Measurements from ENCODE around the gene SUPT5H. TPM values are rescaled to one million over a fixed set of nuclear protein-coding genes. Genes with fewer than 3 reads are reported as not detected.

SUPT5H gene
- total and polyA plus RNA-seq, 2 of the 13 experiments (the other 11 are each of a cell fraction or from before 2014, with no cell fraction given), result 48.2 to 51.7 TPM

GRCh38 chr19:39502640-39503417, 57.4 kb downstream of the SUPT5H start (continued):
- TF ChIP-seq ZNF782 (CRISPR knock-in tag; IDR thresholded peaks at IDR 0.05; ENCODE audit: borderline replicate concordance) (peak; percentile 96; the same call in 1 of the 2 replicates), ZNF780A (CRISPR knock-in tag; IDR thresholded peaks at IDR 0.05) (peak; percentile 93; the same call in 1 of the 2 replicates), ZNF577 (CRISPR knock-in tag; IDR thresholded peaks at IDR 0.05; ENCODE audit: borderline replicate concordance, low read depth) (0 out of 2 replicates have a peak, but pooled peaks have one; percentile 80), GABPB1 (CRISPR knock-in tag; IDR thresholded peaks at IDR 0.05) (peak; percentile 71; the same call in 1 of the 2 replicates), SETDB1 (CRISPR knock-in tag; IDR thresholded peaks at IDR 0.05; ENCODE audit: borderline replicate concordance) (peak; percentile 68; the same call in 1 of the 2 replicates), KLF12 (CRISPR knock-in tag; IDR thresholded peaks at IDR 0.05; ENCODE audit: borderline replicate concordance) (peak; percentile 92), BHLHE40 (IDR thresholded peaks at IDR 0.05; ENCODE audit: low read length) (0 out of 2 replicates have a peak, but pooled peaks have one; percentile 59), MAFF (IDR thresholded peaks at IDR 0.05; ENCODE audit: low read depth, low read length) (no peak), HDAC1 (CRISPR knock-in tag; IDR thresholded peaks at IDR 0.05) (no peak), GATA4 (IDR thresholded peaks at IDR 0.05; ENCODE audit: borderline replicate concordance, low read depth) (no peak), BRD4 (CRISPR knock-in tag; IDR thresholded peaks at IDR 0.05) (peak; percentile 55; the same call in 1 of the 2 replicates), ARNTL (CRISPR knock-in tag; IDR thresholded peaks at IDR 0.05) (peak; percentile 77), SUZ12 (IDR thresholded peaks at IDR 0.05; ENCODE audit: low read depth, low read length) (no peak), ZNF550 (CRISPR knock-in tag; IDR thresholded peaks at IDR 0.05; ENCODE audit: borderline replicate concordance) (0 out of 2 replicates have a peak, but pooled peaks have one; percentile 30), ZNF460 (CRISPR knock-in tag; IDR thresholded peaks at IDR 0.05; ENCODE audit: borderline replicate concordance) (no peak), ZNF3 (CRISPR knock-in tag; IDR thresholded peaks at IDR 0.05) (peak; percentile 56; the same call in 1 of the 2 replicates), ZNF343 (CRISPR knock-in tag; IDR thresholded peaks at IDR 0.05) (peak; percentile 97), NCOA2 (CRISPR knock-in tag; IDR thresholded peaks at IDR 0.05) (peak; percentile 65; the same call in 1 of the 2 replicates), NAIF1 (CRISPR knock-in tag; IDR thresholded peaks at IDR 0.05; ENCODE audit: borderline replicate concordance) (no peak), HIVEP1 (CRISPR knock-in tag; IDR thresholded peaks at IDR 0.05) (peak; percentile 74; the same call in 1 of the 2 replicates), TAF1 (CRISPR knock-in tag; IDR thresholded peaks at IDR 0.05) (no peak), HIC2 (CRISPR knock-in tag; IDR thresholded peaks at IDR 0.05; ENCODE audit: low read depth) (peak; percentile 67; the same call in 1 of the 2 replicates), NR2F1 (CRISPR knock-in tag; IDR thresholded peaks at IDR 0.05) (no peak), ZNF674 (CRISPR knock-in tag; IDR thresholded peaks at IDR 0.05; ENCODE audit: low read depth) (no peak), MYPOP (CRISPR knock-in tag; IDR thresholded peaks at IDR 0.05) (peak; percentile 95), ZNF230 (CRISPR knock-in tag; IDR thresholded peaks at IDR 0.05) (peak; percentile 93), KDM4B (CRISPR knock-in tag; IDR thresholded peaks at IDR 0.05) (no peak), ZFP90 (CRISPR knock-in tag; IDR thresholded peaks at IDR 0.05; ENCODE audit: borderline replicate concordance) (peak; percentile 87; the same call in 1 of the 2 replicates)
